GM12875 (cell line): ENCODE data around the gene CD226.

Source experiments
- H3K4me3 ChIP-seq: one replicate; pipeline ENCODE4 v1.5.1; 2011; ENCODE audit warnings: low read depth, low read length, control low read depth
- TF ChIP-seq, protein P1 (sequence below): IDR thresholded peaks from 2 replicates; pipeline ENCODE4 v1.5.1; 2011; ENCODE audit warnings: low read depth, mild to moderate bottlenecking, control low read depth, inconsistent platforms, low read length, moderate library complexity, borderline replicate concordance; ENCODE audit not compliant: insufficient read depth

Gene CD226

DNA sequence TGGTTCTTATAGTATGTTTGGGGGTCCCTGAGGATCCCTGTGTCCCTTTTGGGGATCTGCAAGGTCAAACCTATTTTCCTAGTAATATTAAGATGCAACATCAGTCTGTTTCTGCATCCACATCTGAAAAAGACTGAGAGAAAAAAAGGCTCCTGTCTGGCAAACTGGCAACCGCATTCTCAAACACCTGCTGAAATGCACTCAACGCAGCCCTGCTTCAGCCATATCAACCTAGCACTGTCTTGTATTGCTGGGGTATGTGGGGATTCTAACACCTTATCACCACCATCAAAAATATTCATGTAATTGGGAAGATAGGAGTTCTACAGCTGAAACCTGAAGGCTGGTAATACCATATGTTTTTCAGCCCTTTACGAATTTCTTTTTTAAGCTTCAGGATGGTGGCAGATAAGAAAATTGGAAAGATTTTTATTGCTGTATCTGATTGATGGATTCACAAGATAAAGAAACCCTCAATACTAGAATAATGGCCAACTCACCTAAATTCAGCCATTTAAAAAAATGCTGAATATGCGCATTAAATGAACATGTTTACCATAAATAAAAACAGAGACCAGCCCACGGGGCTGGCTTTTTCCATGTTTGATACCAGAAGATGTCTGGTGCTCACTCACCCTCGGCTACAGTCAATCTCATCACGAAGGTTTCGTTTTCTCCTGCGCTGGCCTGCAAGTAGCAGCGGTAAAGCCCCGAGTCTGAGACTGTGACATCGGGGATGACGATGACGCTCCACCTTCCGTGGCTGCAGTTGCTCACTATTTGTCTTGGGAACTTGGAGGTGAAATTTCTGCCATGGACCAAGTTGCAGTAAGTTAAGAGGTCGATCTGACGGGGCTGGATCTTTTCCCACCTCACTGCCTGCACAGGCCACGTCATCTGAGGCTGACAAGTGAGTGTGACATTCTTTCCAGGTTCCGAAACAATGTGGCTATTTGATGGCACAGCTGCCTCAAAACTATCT lies 52.3 kb downstream of the CD226 start:
- H3K4me3 ChIP-seq = no peak overlapping the region
- TF ChIP-seq, protein P1, sequence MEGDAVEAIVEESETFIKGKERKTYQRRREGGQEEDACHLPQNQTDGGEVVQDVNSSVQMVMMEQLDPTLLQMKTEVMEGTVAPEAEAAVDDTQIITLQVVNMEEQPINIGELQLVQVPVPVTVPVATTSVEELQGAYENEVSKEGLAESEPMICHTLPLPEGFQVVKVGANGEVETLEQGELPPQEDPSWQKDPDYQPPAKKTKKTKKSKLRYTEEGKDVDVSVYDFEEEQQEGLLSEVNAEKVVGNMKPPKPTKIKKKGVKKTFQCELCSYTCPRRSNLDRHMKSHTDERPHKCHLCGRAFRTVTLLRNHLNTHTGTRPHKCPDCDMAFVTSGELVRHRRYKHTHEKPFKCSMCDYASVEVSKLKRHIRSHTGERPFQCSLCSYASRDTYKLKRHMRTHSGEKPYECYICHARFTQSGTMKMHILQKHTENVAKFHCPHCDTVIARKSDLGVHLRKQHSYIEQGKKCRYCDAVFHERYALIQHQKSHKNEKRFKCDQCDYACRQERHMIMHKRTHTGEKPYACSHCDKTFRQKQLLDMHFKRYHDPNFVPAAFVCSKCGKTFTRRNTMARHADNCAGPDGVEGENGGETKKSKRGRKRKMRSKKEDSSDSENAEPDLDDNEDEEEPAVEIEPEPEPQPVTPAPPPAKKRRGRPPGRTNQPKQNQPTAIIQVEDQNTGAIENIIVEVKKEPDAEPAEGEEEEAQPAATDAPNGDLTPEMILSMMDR = no peak

DNA sequence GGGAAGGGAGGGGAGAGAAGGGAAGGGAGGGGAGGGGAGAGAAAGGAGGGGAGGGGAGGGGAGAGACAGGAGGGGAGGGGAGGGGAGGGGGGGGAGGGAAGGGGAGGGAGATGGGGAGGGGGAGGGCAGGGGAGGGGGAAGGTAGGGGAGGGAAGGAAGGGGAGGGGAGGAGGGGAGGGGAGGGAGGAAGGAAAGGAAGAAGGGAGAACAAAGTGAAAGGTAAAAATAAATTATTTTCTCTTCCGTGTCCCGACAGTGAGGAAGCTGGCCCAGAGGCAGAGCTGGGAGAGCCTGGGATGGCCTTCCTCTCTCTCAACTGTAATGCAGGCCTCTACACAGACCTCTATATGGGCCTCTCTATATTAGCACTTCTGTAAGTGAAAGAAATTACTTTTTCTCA lies 53.2 kb downstream of the CD226 start:
- TF ChIP-seq, protein P1 = no peak
- no peak overlapping the region for H3K4me3 ChIP-seq

DNA sequence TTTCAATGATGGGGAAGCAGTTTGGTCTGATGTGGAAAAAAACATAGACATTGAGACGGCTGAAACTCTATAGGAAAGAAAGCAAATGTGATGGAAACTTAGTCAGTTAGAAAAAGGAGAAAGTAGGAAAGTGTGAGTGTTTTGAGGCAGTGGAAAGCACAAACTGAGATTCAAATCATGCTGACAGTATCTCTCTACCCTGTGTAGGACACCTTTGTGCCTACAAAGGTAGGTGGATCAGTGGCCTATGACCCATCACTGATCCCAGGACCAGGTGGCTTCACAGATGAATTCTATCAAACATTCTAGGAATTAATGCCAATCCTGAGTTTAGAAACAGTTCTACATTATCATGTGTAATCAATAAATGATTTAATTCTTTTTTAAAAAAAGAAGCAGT lies 57.1 kb downstream of the CD226 start:
- no peak overlapping the region for H3K4me3 ChIP-seq
- TF ChIP-seq, protein P1 = no peak

DNA sequence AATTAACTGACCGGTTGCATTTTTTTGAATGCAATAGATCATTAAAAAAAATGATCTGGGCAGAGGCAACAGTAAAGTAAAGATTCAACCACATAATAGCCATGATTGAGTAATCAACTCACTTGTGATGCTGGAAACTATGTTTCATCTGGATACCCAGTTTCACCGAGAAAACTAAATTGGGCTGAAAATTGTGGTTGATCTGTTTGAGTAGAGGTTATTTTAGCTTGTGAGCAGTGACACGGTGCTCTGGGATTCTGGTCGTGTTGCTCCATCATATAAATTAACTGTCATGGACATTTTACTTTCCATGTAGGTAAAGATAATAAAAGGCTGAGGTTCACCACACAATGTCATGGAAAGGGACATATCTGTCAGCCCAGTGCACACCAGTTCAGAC lies 58.7 kb downstream of the CD226 start:
- TF ChIP-seq, protein P1 = no peak
- no peak overlapping the region for H3K4me3 ChIP-seq

DNA sequence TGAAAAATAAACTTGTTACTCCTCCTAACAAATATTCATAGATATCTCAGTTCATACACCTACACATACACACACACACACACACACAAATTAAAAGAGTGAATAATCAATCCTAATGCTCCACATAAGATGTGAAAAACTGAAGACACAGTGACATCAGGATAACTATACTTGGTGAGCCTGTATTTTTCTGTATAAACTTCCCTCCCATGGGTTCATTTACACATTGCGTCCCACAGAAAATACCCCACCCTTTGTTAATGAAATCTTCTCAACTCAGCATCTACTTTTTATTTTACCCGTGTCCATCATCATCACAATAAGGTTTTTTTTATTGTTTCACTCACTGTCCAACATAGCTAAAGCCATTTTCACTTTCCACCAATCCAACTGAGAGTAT lies 60.4 kb downstream of the CD226 start:
- TF ChIP-seq, protein P1 = no peak
- no peak overlapping the region for H3K4me3 ChIP-seq

DNA sequence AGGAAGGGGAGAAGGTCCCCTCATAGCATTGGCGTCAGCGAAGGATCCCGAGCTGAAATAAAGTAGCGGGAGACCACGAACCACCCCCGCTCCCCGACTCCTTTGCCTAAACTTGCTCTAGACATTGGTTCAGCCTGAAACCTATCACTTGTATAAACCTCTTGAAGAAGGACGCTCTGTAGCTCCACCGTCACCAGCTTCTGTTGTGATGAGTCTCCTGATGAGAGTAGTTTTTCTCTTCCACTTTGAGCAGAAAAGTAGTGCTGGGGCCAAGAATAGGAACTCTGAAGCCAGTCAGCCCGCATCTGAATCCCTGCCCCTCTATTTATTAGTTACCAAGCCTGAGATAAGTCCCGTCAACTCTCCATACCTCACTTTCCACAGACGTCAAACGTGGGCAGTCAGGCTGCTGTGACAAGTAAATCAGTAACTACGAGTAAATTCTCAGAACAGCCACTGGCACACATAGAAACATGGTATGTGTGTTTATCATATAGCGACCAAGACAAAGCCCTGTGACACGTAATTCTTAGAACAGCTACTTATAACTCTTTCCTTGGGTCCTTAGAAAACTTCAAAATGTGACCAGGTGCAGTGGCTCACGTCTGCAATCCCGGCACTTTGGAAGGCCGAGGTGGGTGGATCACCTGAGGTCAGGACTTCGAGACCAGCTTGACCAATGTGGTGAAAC lies 61.7 kb downstream of the CD226 start:
- no peak overlapping the region for H3K4me3 ChIP-seq
- TF ChIP-seq, protein P1 = no peak
